A673 (cell line): ENCODE measurements around the gene ADPRM.

ENCODE experiments used
- CTCF ChIP-seq: fragments of 300-800, 200-600 bp; sonication (generic); conservative IDR thresholded peaks from 2 replicates; pipeline ENCODE4 v1.5.1; 2017; ENCODE audit warnings: low read depth, mild to moderate bottlenecking, antibody characterized with exemption, low read length, moderate library complexity, mixed read lengths
- EZH2 ChIP-seq: fragments of 200-600 bp; sonication (generic); IDR thresholded peaks from 2 replicates; pipeline ENCODE4 v1.6.1; 2017; ENCODE audit warnings: borderline replicate concordance, low read depth, mild to moderate bottlenecking, mixed read lengths, antibody characterized with exemption, low read length; ENCODE audit not compliant: poor library complexity, severe bottlenecking

- no peak for TF ChIP-seq CTCF
- TF ChIP-seq EZH2, result no peak
These were observed 49.0 kb upstream of the ADPRM start for GRCh38 chr17:10648381-10648780.
